BLaER1 (cell line): ENCODE measurements around the gene MAP3K5.

ENCODE experiments used
- H3K27ac ChIP-seq: shearing (Covaris generic); formaldehyde crosslinking; 2 replicates; pipeline ENCODE4 v1.8.1; 2022
- H3K27me3 ChIP-seq: shearing (Covaris generic); formaldehyde crosslinking; 2 replicates; pipeline ENCODE4 v1.8.1; 2022
- H3K36me3 ChIP-seq: shearing (Covaris generic); formaldehyde crosslinking; 2 replicates; pipeline ENCODE4 v1.8.1; 2022
- H3K4me1 ChIP-seq: shearing (Covaris generic); formaldehyde crosslinking; 2 replicates; pipeline ENCODE4 v1.8.1; 2022
- H3K4me2 ChIP-seq: shearing (Covaris generic); formaldehyde crosslinking; 2 replicates; pipeline ENCODE4 v1.8.1; 2022
- H3K4me3 ChIP-seq: shearing (Covaris generic); formaldehyde crosslinking; 2 replicates; pipeline ENCODE4 v1.8.1; 2022
- H3K9ac ChIP-seq: shearing (Covaris generic); formaldehyde crosslinking; 2 replicates; pipeline ENCODE4 v1.8.1; 2022
- H3K9me3 ChIP-seq: shearing (Covaris generic); formaldehyde crosslinking; 2 replicates; pipeline ENCODE4 v1.8.1; 2022
- H4K20me1 ChIP-seq: shearing (Covaris generic); formaldehyde crosslinking; 2 replicates; pipeline ENCODE4 v1.8.1; 2022
- Cebpa-rat ChIP-seq: shearing (Covaris generic); IDR thresholded peaks from 2 replicates; pipeline ENCODE4 v1.8.1; 2022

MAP3K5 gene

DNA sequence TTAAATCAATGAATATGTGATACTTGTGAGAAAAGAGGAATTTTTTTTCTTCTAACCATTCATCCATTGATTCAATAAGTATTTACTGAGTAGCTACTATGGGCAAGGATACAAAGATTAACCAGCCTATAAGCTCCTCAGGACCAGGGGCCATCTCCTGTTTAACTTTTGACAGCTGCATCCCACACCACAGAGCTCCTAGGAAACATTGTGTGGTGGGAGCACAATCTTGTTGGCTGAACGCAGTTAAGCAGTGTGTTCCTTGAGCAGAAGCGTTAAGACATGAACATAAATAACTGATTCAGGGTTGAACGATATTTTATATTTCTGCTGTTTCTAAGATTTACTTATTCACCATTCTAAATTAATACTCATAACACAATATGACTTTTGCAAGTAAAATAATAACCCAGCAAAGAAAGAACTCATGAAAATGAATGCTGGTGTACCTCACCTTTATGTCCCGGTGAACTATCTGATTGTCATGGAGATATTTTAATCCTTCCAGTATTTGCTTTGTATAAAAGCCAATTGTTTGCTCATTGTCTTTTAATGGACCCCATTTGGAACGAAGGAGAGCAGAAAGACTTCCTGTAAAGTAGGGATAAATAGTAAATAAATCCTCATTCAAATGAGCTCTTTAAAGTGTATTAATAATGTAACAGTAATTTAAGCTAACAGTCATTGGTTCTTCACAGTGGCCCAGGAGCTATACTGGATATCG lies 179.4 kb downstream of the MAP3K5 start:
- no peaks in the 10 kb centered on the region for H4K20me1 ChIP-seq
- no peak overlapping the region for H3K4me3 ChIP-seq
- TF ChIP-seq Cebpa-rat: no peak
- no peak overlapping the region for H3K9ac ChIP-seq
- H3K4me2 ChIP-seq: no peak overlapping the region
- no peaks in the 10 kb centered on the region for H3K9me3 ChIP-seq
- no peaks in the 10 kb centered on the region for H3K36me3 ChIP-seq
- peaks cover 22% of the 10 kb centered on the region for H3K4me1 ChIP-seq
- no peak overlapping the region for H3K27ac ChIP-seq
- H3K27me3 ChIP-seq: no peaks in the 10 kb centered on the region

DNA sequence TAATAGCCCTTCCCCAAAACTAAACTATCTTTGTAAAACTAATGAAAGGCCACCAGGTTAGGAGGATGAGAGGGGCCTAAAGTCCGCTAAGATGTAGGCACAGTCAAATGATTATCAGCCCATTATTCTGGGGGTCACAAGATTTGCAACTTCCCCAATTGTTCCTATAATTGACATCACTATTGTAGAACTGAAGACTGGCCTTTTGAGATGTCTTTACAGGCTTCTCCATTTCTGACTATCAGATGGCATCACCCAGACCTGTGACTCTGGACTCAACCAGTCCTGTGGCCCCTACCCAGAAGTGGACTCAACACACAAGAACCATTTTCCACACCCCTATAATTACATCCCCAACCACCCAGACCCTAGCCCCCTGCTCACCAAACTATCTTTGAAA lies 180.5 kb downstream of the MAP3K5 start:
- Histone ChIP-seq H3K4me2 (no peak overlapping the region), H3K36me3 (no peaks in the 10 kb centered on the region), H3K4me3 (no peak overlapping the region), H3K4me1 (peaks cover 22% of the 10 kb centered on the region), H3K27me3 (no peaks in the 10 kb centered on the region), H3K9me3 (no peaks in the 10 kb centered on the region), H4K20me1 (no peaks in the 10 kb centered on the region), H3K27ac (no peak overlapping the region), H3K9ac (no peak overlapping the region)
- no peak for TF ChIP-seq Cebpa-rat

- Histone ChIP-seq H3K9me3 (no peaks in the 10 kb centered on the region), H3K4me3 (no peak overlapping the region), H3K9ac (no peak overlapping the region), H3K27ac (no peak overlapping the region), H3K27me3 (no peaks in the 10 kb centered on the region), H3K4me2 (no peak overlapping the region), H3K4me1 (peaks cover 22% of the 10 kb centered on the region), H4K20me1 (no peaks in the 10 kb centered on the region), H3K36me3 (no peaks in the 10 kb centered on the region)
- TF ChIP-seq Cebpa-rat: no peak
Measured at GRCh38 chr6:136611133-136611532, 181.1 kb downstream of the MAP3K5 start.

DNA sequence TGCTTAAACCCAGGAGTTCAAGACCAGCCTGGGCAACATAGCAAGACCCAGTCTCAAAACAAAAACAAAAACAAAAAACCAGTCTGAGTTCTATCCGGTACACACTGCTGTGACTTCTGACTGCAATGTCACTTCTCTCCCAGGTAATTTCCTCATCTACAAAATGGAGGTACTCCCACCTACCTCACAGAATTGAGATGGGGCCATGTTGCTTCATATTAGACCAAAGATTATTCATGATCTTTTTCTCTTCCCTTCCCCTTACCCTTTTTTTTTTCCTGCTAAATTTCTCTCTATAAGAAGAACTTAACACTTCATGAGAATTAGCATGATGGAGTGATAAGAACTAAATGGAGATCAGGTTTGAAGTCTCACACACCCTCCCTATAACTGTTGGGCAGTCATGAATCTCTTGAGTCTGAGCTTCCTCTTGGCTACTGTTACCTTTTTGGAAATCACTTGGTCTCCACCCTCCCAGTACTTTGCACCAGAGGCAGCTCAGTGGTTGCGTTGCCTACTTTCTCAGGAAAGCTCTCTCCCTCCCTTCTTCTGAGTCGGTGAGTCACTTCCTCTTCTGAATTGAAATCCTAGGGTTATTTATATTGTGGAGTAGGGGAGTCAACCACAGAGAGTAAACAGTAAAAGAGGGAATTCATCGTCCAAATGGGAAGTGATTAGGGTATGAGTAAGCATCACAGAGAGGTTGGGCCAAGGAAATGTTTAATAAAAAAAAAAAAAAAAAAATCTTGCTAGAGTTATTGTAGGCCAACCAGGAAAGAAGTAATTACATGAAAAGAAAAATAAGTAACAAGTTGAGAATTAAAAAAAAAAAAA lies 182.2 kb downstream of the MAP3K5 start:
- no peak overlapping the region for H3K9ac ChIP-seq
- H3K4me3 ChIP-seq: no peak overlapping the region
- H4K20me1 ChIP-seq: no peaks in the 10 kb centered on the region
- peaks cover 28% of the 10 kb centered on the region for H3K4me1 ChIP-seq
- H3K27ac ChIP-seq: no peak overlapping the region
- H3K36me3 ChIP-seq: no peaks in the 10 kb centered on the region
- TF ChIP-seq Cebpa-rat: no peak
- no peaks in the 10 kb centered on the region for H3K9me3 ChIP-seq
- no peaks in the 10 kb centered on the region for H3K27me3 ChIP-seq
- peak overlapping the region; percentile 42 for H3K4me2 ChIP-seq

GRCh38 chr6:136608991-136609390 lies 183.3 kb downstream of the MAP3K5 start:
- TF ChIP-seq Cebpa-rat: no peak
- Histone ChIP-seq H3K9me3 (no peaks in the 10 kb centered on the region), H3K27ac (no peak overlapping the region), H3K4me1 (peaks cover 36% of the 10 kb centered on the region), H3K27me3 (no peaks in the 10 kb centered on the region), H4K20me1 (no peaks in the 10 kb centered on the region), H3K9ac (no peak overlapping the region), H3K4me3 (no peak overlapping the region), H3K36me3 (no peaks in the 10 kb centered on the region), H3K4me2 (no peak overlapping the region)

DNA sequence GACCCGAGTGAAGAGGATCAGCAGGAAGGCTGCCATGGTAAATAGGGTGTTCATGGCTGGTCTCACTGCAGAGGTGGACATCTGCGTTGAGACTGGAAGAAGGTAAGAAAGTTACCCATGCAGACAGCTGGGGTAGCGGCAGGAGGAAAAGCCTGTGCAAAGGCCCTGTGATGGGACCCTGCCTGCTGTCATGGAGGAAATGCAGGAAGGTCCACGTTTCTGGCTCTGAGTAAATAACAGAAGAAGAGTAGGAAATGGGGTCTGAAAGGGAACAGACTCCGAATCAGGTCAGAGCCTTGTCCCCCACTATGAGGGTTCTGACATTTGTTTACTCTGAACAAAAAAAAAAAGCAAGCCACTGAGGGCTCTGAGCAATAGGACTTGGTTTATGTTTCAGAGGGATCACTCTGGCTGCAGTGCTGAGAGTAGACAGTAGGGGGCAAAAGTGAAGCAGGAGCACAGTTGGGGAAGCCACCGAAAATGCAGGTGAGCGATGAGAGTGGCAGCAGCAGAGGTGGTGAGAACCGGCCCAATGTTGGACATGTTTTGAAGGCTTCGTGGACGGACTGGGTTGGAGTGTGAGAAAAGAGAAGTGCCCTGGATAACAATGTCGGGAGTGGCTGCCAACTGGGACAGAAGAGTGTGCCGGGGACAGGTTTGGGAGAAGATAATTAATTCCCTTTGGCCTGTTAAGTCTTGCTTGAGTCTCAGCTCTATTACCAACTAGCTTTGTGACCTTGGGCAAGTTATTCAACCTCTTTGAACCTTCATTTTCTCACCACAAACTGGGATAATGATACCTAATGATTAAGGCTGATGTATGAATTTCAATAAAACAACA lies 184.1 kb downstream of the MAP3K5 start:
- TF ChIP-seq Cebpa-rat: no peak
- no peak overlapping the region for H3K27ac ChIP-seq

GRCh38 chr6:136607204-136607931 lies 184.9 kb downstream of the MAP3K5 start:
- Histone ChIP-seq H4K20me1 (no peaks in the 10 kb centered on the region), H3K27me3 (no peaks in the 10 kb centered on the region), H3K4me2 (no peak overlapping the region), H3K27ac (no peak overlapping the region), H3K4me3 (no peak overlapping the region), H3K4me1 (peaks cover 36% of the 10 kb centered on the region), H3K9ac (no peak overlapping the region), H3K36me3 (no peaks in the 10 kb centered on the region), H3K9me3 (no peaks in the 10 kb centered on the region)
- no peak for TF ChIP-seq Cebpa-rat

More for the DNA sequence above, 184.1 kb downstream of the MAP3K5 start:
- no peaks in the 10 kb centered on the region for H4K20me1 ChIP-seq
- H3K9ac ChIP-seq: no peak overlapping the region
- H3K27me3 ChIP-seq: no peaks in the 10 kb centered on the region
- peaks cover 36% of the 10 kb centered on the region for H3K4me1 ChIP-seq
- no peaks in the 10 kb centered on the region for H3K36me3 ChIP-seq
- H3K4me3 ChIP-seq: no peak overlapping the region
- H3K9me3 ChIP-seq: no peaks in the 10 kb centered on the region
- no peak overlapping the region for H3K4me2 ChIP-seq

DNA sequence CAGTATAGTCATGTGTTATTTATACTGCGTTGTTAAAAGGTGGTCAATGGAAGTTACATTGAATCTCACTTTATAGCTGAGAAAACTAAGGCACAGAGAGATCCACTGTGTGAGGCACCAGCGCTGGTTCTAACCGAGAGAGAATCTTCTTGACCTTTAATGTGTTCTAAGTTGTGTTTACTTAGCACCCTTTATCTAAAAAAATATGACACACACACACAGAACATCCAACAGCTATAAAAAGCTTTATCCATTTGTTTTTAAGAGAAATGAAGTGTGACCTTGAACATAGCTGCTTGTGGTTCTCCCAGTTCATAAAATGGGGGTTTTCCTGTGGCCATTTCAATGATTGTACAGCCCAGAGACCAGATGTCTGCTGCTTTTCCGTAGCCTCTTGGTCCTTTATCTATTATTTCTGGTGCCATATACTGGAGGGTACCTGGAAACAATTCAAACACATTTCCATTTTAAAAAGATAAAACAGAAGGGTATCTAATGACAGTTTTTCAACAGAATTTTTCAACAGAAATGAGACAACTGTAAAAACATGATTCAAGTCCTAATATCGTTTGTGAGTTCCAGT lies 187.3 kb downstream of the MAP3K5 start:
- H3K9ac ChIP-seq: no peak overlapping the region
- no peaks in the 10 kb centered on the region for H3K27me3 ChIP-seq
- H3K4me2 ChIP-seq: peak overlapping the region; percentile 27; the same call in 1 of the 2 replicates
- no peaks in the 10 kb centered on the region for H4K20me1 ChIP-seq
- H3K27ac ChIP-seq: no peak overlapping the region
- H3K4me1 ChIP-seq: peaks cover 31% of the 10 kb centered on the region
- 0 out of 2 replicates have a peak, but pooled peaks cover 3% of the 10 kb centered on the region for H3K36me3 ChIP-seq
- H3K9me3 ChIP-seq: no peaks in the 10 kb centered on the region
- H3K4me3 ChIP-seq: no peak overlapping the region
- no peak for TF ChIP-seq Cebpa-rat

DNA sequence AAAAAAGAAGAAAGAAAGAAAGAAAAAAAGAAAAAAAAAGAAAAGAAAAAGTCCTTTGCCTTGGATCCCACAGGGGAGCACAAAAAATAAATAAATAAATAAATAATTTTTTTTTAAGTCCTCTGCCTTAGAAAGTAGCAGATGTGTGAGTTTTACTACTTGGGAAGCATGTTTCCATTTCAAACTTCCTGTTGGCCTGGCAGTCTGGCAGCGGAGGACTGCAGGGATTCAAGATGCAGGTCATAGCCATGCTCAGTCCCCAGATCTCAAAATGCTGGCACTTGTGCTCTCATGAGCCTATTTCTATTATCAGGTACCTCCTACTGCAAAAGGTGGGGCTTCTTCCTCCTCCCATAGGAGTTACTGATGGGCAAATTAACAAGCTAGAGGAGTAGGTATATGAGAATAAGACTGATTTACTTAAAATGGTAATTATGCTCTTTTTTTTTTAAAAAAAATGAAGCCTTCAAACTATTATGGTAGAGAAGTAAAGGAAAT lies 187.9 kb downstream of the MAP3K5 start:
- no peaks in the 10 kb centered on the region for H3K27me3 ChIP-seq
- H4K20me1 ChIP-seq: no peaks in the 10 kb centered on the region
- H3K4me1 ChIP-seq: peaks cover 25% of the 10 kb centered on the region
- H3K27ac ChIP-seq: no peak overlapping the region
- H3K9me3 ChIP-seq: no peaks in the 10 kb centered on the region
- no peak overlapping the region for H3K9ac ChIP-seq
- no peak overlapping the region for H3K4me3 ChIP-seq
- H3K4me2 ChIP-seq: no peak overlapping the region
- no peak for TF ChIP-seq Cebpa-rat
- H3K36me3 ChIP-seq: 0 out of 2 replicates have a peak, but pooled peaks cover 3% of the 10 kb centered on the region
